K562 (cell line): ENCODE results near the gene WWTR1. TPM values are rescaled to one million over a fixed set of nuclear protein-coding genes. Genes with fewer than 3 reads are reported as not detected.

ENCODE experiments used
- ATAC-seq: fragments of 200-7000 bp; cut with Tn5 transposase; 3 replicates; pipeline ENCODE4 v1.9.1; 2020; ENCODE audit warnings: moderate library complexity
- BruUV-seq: library from RNA; stranded (reverse); fragments of 400-500 nt; replicated peaks from 2 replicates; lab custom pipeline; 2021; lab: Mats Ljungman, UMichigan
- CTCF ChIA-PET: fragments of 300-600 bp; formaldehyde crosslinking; extraction: SDS; loops from one replicate; lab custom pipeline; 2021; ENCODE audit warnings: low intra/inter-chr PET ratio; lab: Yijun Ruan, JAX
- POLR2A ChIA-PET: fragments of 300-600, 350-650 bp; sonication (Branson Sonifier 250); formaldehyde crosslinking; extraction: SDS; loops from one replicate; lab custom pipeline; 2021; ENCODE audit warnings: antibody characterized with exemption, inconsistent platforms; lab: Yijun Ruan, JAX
- DNase-seq, 4 experiments: peaks; one replicate each; pipeline versions ENCODE4 v3.0.0 to v3.0.0-alpha.2; 2011 to 2018; ENCODE audit warnings: low spot score in 3 of 4, mixed read lengths in 3 of 4; ENCODE audit errors: extremely low read depth in 1 of 4
- FAIRE-seq: peaks from 2 replicates; lab custom pipeline; 2011; peaks lifted over from hg19 to GRCh38; lab: Jason Lieb, UNC
- H2AFZ ChIP-seq: 2 replicates; pipeline ENCODE4 v1.6.0; 2011; ENCODE audit warnings: low read depth, low read length, control low read depth, inconsistent platforms
- H3K27ac ChIP-seq: fragments of 200-600 bp; 3 replicates; pipeline ENCODE4 v1.8.0; 2011; ENCODE audit warnings: low read depth, mild to moderate bottlenecking, control low read depth, inconsistent platforms, low read length, moderate library complexity, mixed read lengths; ENCODE audit errors: extremely low read depth
- H3K27me3 ChIP-seq, 2 experiments: fragments of 300-600 bp in 1 of 2; 2 replicates in 1 of 2; 3 replicates in 1 of 2; pipeline versions ENCODE4 v1.6.0 to v1.8.0; 2011; ENCODE audit warnings: inconsistent platforms in 2 of 2, low read length in 2 of 2, mild to moderate bottlenecking in 1 of 2, mixed read lengths in 1 of 2, moderate library complexity in 1 of 2; ENCODE audit not compliant: control insufficient read depth in 2 of 2, insufficient read depth in 2 of 2
- H3K36me3 ChIP-seq: fragments of 300-600 bp; 3 replicates; pipeline ENCODE4 v1.8.0; 2011; ENCODE audit warnings: mild to moderate bottlenecking, low read length, inconsistent platforms; ENCODE audit not compliant: control insufficient read depth, insufficient read depth
- H3K4me1 ChIP-seq, 2 experiments: fragments of 200-600 bp in 1 of 2; replicated peaks in 1 of 2; 2 replicates in 1 of 2; 3 replicates in 1 of 2; pipeline versions ENCODE4 v1.5.1 to v1.8.0; 2011; ENCODE audit warnings: inconsistent platforms in 2 of 2, low read length in 2 of 2, mild to moderate bottlenecking in 1 of 2, mixed read lengths in 1 of 2, moderate library complexity in 1 of 2; ENCODE audit not compliant: control insufficient read depth in 2 of 2, insufficient read depth in 2 of 2
- H3K4me2 ChIP-seq: 2 replicates; pipeline ENCODE4 v1.6.1; 2011; ENCODE audit warnings: low read length, control low read depth, inconsistent platforms, mixed read lengths; ENCODE audit not compliant: insufficient read depth
- H3K4me3 ChIP-seq: fragments of 200-600 bp; sonication (generic), shearing (Covaris generic); 2 replicates; pipeline ENCODE4 v1.5.1; 2016; ENCODE audit warnings: control low read depth, inconsistent platforms
- H3K79me2 ChIP-seq: fragments of 200-600 bp; 3 replicates; pipeline ENCODE4 v1.8.0; 2011; ENCODE audit warnings: low read length, inconsistent platforms; ENCODE audit not compliant: control insufficient read depth, insufficient read depth
- H3K9ac ChIP-seq, 2 experiments: 2 replicates each; pipeline versions ENCODE4 v1.6.0 to v1.6.1; 2011; ENCODE audit warnings: low read depth in 2 of 2, low read length in 2 of 2, control low read depth in 1 of 2, inconsistent platforms in 1 of 2, mild to moderate bottlenecking in 1 of 2, mixed read lengths in 1 of 2; ENCODE audit not compliant: insufficient read depth in 1 of 2
- H3K9me1 ChIP-seq: one replicate; pipeline ENCODE4 v1.6.0; 2011; ENCODE audit warnings: inconsistent platforms, mild to moderate bottlenecking, low read length, moderate library complexity; ENCODE audit not compliant: control insufficient read depth, insufficient read depth
- H3K9me3 ChIP-seq: replicated peaks from 2 replicates; pipeline ENCODE4 v1.5.1; 2011; ENCODE audit warnings: low read depth, low read length, inconsistent platforms; ENCODE audit not compliant: control insufficient read depth, insufficient read depth
- H4K20me1 ChIP-seq: replicated peaks from 2 replicates; pipeline ENCODE4 v1.6.1; 2011; ENCODE audit warnings: low read length, inconsistent platforms, mixed read lengths; ENCODE audit not compliant: control insufficient read depth, insufficient read depth
- CCNT2 ChIP-seq: IDR thresholded peaks from 2 replicates; pipeline ENCODE4 v1.6.1; 2011; ENCODE audit warnings: borderline replicate concordance, low read depth, mild to moderate bottlenecking, moderate library complexity, mixed read lengths, low read length; ENCODE audit not compliant: insufficient read length; ENCODE audit errors: extremely low read depth
- MEF2D ChIP-seq: conservative IDR thresholded peaks from 2 replicates; pipeline ENCODE4 v1.6.1; 2016; ENCODE audit warnings: low read depth, missing genetic modification characterization, missing compliant biosample characterization
- MYC ChIP-seq, 2 experiments: fragments of 250-450 bp in 1 of 2; sonication (Bioruptor Pico) in 1 of 2; IDR thresholded peaks; 2 replicates each; pipeline versions ENCODE4 v1.5.1 to v1.6.1; 2012 to 2021; ENCODE audit warnings: low read depth in 2 of 2, borderline replicate concordance in 1 of 2, improper control_type of control experiment in 1 of 2, low read length in 1 of 2, mild to moderate bottlenecking in 1 of 2, moderate library complexity in 1 of 2
- NFIC ChIP-seq: fragments of 450-650 bp; IDR thresholded peaks from 2 replicates; pipeline ENCODE4 v1.6.1; 2017; ENCODE audit warnings: mild to moderate bottlenecking, inconsistent platforms
- NFYB ChIP-seq: IDR thresholded peaks from 2 replicates; pipeline ENCODE4 v1.6.1; 2011; ENCODE audit warnings: mild to moderate bottlenecking, moderate library complexity; ENCODE audit not compliant: insufficient read length; ENCODE audit errors: extremely low read depth
- PURB ChIP-seq: sonication (generic); formaldehyde crosslinking; IDR thresholded peaks from 2 replicates; pipeline ENCODE4 v1.9.0; 2021; ENCODE audit warnings: low read depth, mild to moderate bottlenecking, missing genetic modification reagents
- SAFB ChIP-seq: fragments of 200-400 bp; formaldehyde crosslinking; IDR thresholded peaks from 2 replicates; pipeline ENCODE4 v1.6.1; 2017; ENCODE audit warnings: low read depth, low read length, borderline replicate concordance
- SIN3B ChIP-seq: fragments of 450-650 bp; IDR thresholded peaks from 2 replicates; pipeline ENCODE4 v1.6.1; 2017; ENCODE audit warnings: low read depth, mild to moderate bottlenecking, moderate library complexity
- STAT5B ChIP-seq: fragments of 250-450 bp; sonication (Bioruptor Pico); IDR thresholded peaks from 2 replicates; pipeline ENCODE4 v1.8.0; 2021; ENCODE audit warnings: mild to moderate bottlenecking, inconsistent platforms
- TCFL5 ChIP-seq: fragments of 250-450 bp; sonication (Bioruptor Pico); conservative IDR thresholded peaks from 2 replicates; pipeline ENCODE4 v1.6.1; 2021; ENCODE audit warnings: mild to moderate bottlenecking, moderate library complexity, matching md5 sums
- ZBED1 ChIP-seq: IDR thresholded peaks from 2 replicates; pipeline ENCODE4 v1.6.1; 2014
- ZNF41 ChIP-seq: fragments of 250-450 bp; sonication (Bioruptor Pico); conservative IDR thresholded peaks from 2 replicates; pipeline ENCODE4 v1.4.0; 2020; ENCODE audit warnings: mild to moderate bottlenecking
- ZNF668 ChIP-seq: fragments of 250-450 bp; sonication (Bioruptor Pico); IDR thresholded peaks from 2 replicates; pipeline ENCODE4 v1.8.0; 2022; ENCODE audit warnings: mild to moderate bottlenecking, inconsistent platforms
- in situ Hi-C: fragments of 300-500 bp; cut with MboI; formaldehyde crosslinking; loops from 4 replicates; pipeline ENCODE4 v1.15.0; 2018; ENCODE audit warnings: inconsistent platforms, mixed read lengths
- intact Hi-C: fragments of 100-400 bp; cut with micrococcal nuclease; formaldehyde crosslinking; loops from 2 replicates; pipeline ENCODE4 v1.14.2; 2022
- polyA plus RNA-seq, 8 experiments: library from polyadenylated mRNA; depleted of rRNA in 4 of 8; stranded (reverse) in 5 of 8; unstranded in 3 of 8; fragments of >200 nt; fragmentation: Nextera tagmentation in 2 of 8; fragmentation: Illumina TruSeq in 1 of 8; extraction: Ambion mirVana in 2 of 8; extraction: Trizol in 1 of 8; gene quantifications; 2 replicates each; pipeline versions ENCODE4 v1.2.1 to v1.2.3, GENCODE V29; 2011 to 2014; ENCODE audit warnings: inconsistent platforms in 1 of 8, missing spikeins in 1 of 8
- total RNA-seq, 7 experiments: library from RNA; depleted of rRNA in 6 of 7; stranded (reverse); fragments of >200 nt in 6 of 7; fragmentation: Illumina TruSeq in 2 of 7; extraction: Trizol in 2 of 7; gene quantifications; 2 replicates each; pipeline versions ENCODE4 v1.2.1 to v1.2.3, GENCODE V29; 2011 to 2021; ENCODE audit warnings: low replicate concordance in 1 of 7
- TF ChIP-seq, protein P1 (sequence below): IDR thresholded peaks from 2 replicates; pipeline ENCODE4 v1.6.1; 2014; ENCODE audit warnings: antibody characterized with exemption
- TF ChIP-seq, protein P2 (sequence below): sonication (generic); formaldehyde crosslinking; IDR thresholded peaks from 2 replicates; pipeline ENCODE4 v1.8.0; 2022; ENCODE audit warnings: mild to moderate bottlenecking, missing genetic modification reagents
- TF ChIP-seq, protein P3 (sequence below), 2 experiments: fragments of 450-650 bp; IDR thresholded peaks; 2 replicates each; pipeline ENCODE4 v1.6.1; 2018; ENCODE audit warnings: mild to moderate bottlenecking in 2 of 2, low read depth in 1 of 2; ENCODE audit not compliant: partially characterized antibody in 2 of 2

WWTR1 gene
- total and polyA plus RNA-seq, 9 of the 15 experiments (the other 6 are each of a cell fraction or from before 2014, with no cell fraction given), result 0.04 to 1.5 (median 0.60) TPM

DNA sequence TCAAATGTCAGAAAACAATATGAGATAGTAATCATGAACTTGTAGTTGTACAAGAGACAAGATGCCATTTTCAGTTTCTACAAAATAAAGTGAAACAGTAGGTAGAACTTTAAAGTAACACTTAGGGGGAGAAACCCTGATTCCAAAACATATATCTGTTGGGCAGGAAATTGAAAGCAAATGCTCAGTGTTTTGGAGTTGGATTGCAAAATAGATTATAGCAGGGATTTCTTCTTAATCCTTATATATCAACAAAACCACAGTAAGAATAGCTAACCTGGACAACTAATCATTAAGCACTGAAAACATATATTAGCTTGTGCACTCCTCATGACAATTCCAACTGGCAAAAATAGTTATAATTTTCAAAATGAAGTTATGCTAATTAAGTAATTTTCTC, 47.6 kb upstream of the WWTR1 start:
- ATAC-seq (no peak), FAIRE-seq (no peak), DNase-seq (no peak)
- Histone ChIP-seq H3K36me3 (no peaks in the 10 kb centered on the region), H3K4me2 (no peak overlapping the region), H3K9me3 (no peaks in the 10 kb centered on the region), H3K27me3 (no peaks in the 10 kb centered on the region), H3K9me1 (no peaks in the 10 kb centered on the region), H3K79me2 (no peaks in the 10 kb centered on the region), H3K27ac (no peak overlapping the region), H3K4me1 (no peaks in the 10 kb centered on the region), H2AFZ (no peak overlapping the region), H3K4me3 (no peak overlapping the region), H4K20me1 (no peaks in the 10 kb centered on the region), H3K9ac (no peak overlapping the region)
- intact Hi-C loops (no loop called here), in situ Hi-C loops (no loop called here)
- POLR2A ChIA-PET, result no interaction called here
- no TSS peak for BruUV-seq
- CTCF ChIA-PET, result no interaction called here
- no peak for TF ChIP-seq NFYB
- TF ChIP-seq, protein P1, sequence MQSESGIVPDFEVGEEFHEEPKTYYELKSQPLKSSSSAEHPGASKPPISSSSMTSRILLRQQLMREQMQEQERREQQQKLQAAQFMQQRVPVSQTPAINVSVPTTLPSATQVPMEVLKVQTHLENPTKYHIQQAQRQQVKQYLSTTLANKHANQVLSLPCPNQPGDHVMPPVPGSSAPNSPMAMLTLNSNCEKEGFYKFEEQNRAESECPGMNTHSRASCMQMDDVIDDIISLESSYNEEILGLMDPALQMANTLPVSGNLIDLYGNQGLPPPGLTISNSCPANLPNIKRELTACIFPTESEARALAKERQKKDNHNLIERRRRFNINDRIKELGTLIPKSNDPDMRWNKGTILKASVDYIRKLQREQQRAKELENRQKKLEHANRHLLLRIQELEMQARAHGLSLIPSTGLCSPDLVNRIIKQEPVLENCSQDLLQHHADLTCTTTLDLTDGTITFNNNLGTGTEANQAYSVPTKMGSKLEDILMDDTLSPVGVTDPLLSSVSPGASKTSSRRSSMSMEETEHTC, result no peak
- TF ChIP-seq CCNT2, result no peak
- TF ChIP-seq ZBED1, result no peak
- TF ChIP-seq TCFL5 (CRISPR knock-in tag), result no peak
- no peak for TF ChIP-seq NFIC
- TF ChIP-seq MYC (IDR thresholded peaks at IDR 0.05; ENCODE audit: low read depth, low read length), result no peak
- TF ChIP-seq MYC (CRISPR knock-in tag; IDR thresholded peaks at IDR 0.05; ENCODE audit: borderline replicate concordance, low read depth), result no peak
- TF ChIP-seq, protein P2, sequence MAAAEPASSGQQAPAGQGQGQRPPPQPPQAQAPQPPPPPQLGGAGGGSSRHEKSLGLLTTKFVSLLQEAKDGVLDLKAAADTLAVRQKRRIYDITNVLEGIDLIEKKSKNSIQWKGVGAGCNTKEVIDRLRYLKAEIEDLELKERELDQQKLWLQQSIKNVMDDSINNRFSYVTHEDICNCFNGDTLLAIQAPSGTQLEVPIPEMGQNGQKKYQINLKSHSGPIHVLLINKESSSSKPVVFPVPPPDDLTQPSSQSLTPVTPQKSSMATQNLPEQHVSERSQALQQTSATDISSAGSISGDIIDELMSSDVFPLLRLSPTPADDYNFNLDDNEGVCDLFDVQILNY (CRISPR knock-in tag), result no peak
- TF ChIP-seq PURB (CRISPR knock-in tag), result no peak
- no peak for TF ChIP-seq SIN3B
- no peak for TF ChIP-seq ZNF41 (CRISPR knock-in tag)
- TF ChIP-seq, protein P3, sequence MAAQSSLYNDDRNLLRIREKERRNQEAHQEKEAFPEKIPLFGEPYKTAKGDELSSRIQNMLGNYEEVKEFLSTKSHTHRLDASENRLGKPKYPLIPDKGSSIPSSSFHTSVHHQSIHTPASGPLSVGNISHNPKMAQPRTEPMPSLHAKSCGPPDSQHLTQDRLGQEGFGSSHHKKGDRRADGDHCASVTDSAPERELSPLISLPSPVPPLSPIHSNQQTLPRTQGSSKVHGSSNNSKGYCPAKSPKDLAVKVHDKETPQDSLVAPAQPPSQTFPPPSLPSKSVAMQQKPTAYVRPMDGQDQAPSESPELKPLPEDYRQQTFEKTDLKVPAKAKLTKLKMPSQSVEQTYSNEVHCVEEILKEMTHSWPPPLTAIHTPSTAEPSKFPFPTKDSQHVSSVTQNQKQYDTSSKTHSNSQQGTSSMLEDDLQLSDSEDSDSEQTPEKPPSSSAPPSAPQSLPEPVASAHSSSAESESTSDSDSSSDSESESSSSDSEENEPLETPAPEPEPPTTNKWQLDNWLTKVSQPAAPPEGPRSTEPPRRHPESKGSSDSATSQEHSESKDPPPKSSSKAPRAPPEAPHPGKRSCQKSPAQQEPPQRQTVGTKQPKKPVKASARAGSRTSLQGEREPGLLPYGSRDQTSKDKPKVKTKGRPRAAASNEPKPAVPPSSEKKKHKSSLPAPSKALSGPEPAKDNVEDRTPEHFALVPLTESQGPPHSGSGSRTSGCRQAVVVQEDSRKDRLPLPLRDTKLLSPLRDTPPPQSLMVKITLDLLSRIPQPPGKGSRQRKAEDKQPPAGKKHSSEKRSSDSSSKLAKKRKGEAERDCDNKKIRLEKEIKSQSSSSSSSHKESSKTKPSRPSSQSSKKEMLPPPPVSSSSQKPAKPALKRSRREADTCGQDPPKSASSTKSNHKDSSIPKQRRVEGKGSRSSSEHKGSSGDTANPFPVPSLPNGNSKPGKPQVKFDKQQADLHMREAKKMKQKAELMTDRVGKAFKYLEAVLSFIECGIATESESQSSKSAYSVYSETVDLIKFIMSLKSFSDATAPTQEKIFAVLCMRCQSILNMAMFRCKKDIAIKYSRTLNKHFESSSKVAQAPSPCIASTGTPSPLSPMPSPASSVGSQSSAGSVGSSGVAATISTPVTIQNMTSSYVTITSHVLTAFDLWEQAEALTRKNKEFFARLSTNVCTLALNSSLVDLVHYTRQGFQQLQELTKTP (IDR thresholded peaks at IDR 0.05; ENCODE audit: low read depth in 1 of 2, partially characterized antibody in 2 of 2), result no peak
- TF ChIP-seq MEF2D (tag), result no peak
- no peak for TF ChIP-seq STAT5B (CRISPR knock-in tag)
- TF ChIP-seq ZNF668 (CRISPR knock-in tag), result no peak
- TF ChIP-seq SAFB, result no peak
